Measurements from ENCODE around the gene SPHK1. TPM values are rescaled to one million over a fixed set of nuclear protein-coding genes. Genes with fewer than 3 reads are reported as not detected.

SPHK1 gene
- total and polyA plus RNA-seq, 2 donors (not counting 3 experiments of a cell fraction or from before 2014, with no cell fraction given): 85.6 to 97.4 TPM

DNA sequence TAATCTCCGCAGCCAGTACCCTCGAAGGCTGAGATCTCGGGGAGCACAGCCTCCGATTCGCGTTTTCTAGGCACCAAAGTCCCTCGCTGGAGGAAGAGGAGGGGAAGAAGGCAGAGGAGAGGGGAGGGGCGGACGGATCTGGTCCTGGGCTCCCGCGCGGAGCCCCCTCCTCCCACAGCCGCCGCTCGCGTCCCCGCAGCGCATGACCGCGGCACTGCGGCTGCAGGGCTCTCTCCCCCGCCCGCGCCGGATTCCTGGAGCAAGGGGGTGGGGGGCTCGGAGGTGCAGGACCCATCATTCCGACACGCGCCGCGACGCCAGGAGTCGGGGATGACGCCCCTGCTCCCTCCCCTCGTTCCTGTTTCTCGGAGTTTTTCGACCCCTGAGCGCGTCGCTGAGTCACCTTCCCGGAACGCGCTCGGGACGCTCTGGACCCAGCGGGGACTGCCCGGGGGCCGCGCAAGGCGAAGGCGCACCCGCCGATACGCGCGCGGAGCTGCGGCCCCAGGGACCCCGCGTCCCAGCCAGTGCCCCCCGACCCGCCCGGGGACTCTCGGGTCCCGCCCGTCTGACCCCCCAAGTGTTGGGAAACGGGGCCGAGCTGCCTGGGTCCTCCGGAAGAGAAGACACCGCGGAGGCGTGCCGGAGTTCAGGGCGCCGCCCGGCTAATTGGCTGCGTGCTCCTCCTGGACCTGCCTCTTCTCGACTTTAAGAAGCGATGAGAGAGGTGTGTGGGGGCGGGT, 1.4 kb upstream of the SPHK1 start:
- no peaks in the 10 kb centered on the region for H4K20me1 ChIP-seq (replicated peaks; ENCODE audit: control insufficient read depth, extremely low read depth, insufficient read depth, low read length)
- TF ChIP-seq FOS (IDR thresholded peaks at IDR 0.05; ENCODE audit: borderline replicate concordance, insufficient read depth, low read length) (peak; percentile 78), POLR2A (IDR thresholded peaks at IDR 0.05; ENCODE audit: low read depth, low read length) (peak; percentile 36), JUN (IDR thresholded peaks at IDR 0.05; ENCODE audit: borderline replicate concordance, insufficient read depth, insufficient read length, low read depth) (peak; percentile 8), EZH2 (IDR thresholded peaks at IDR 0.05; ENCODE audit: borderline replicate concordance, low read depth, low read length, severe bottlenecking) (no peak), POLR2AphosphoS5 (IDR thresholded peaks at IDR 0.05; ENCODE audit: insufficient read depth, low read depth, low read length) (peak; percentile 30), MYC (IDR thresholded peaks at IDR 0.05; ENCODE audit: low read depth, low read length) (no peak)
- TF ChIP-seq, protein P1, sequence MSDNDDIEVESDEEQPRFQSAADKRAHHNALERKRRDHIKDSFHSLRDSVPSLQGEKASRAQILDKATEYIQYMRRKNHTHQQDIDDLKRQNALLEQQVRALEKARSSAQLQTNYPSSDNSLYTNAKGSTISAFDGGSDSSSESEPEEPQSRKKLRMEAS (IDR thresholded peaks at IDR 0.05; ENCODE audit: insufficient read depth, insufficient read length): no peak
- TF ChIP-seq, protein P2, sequence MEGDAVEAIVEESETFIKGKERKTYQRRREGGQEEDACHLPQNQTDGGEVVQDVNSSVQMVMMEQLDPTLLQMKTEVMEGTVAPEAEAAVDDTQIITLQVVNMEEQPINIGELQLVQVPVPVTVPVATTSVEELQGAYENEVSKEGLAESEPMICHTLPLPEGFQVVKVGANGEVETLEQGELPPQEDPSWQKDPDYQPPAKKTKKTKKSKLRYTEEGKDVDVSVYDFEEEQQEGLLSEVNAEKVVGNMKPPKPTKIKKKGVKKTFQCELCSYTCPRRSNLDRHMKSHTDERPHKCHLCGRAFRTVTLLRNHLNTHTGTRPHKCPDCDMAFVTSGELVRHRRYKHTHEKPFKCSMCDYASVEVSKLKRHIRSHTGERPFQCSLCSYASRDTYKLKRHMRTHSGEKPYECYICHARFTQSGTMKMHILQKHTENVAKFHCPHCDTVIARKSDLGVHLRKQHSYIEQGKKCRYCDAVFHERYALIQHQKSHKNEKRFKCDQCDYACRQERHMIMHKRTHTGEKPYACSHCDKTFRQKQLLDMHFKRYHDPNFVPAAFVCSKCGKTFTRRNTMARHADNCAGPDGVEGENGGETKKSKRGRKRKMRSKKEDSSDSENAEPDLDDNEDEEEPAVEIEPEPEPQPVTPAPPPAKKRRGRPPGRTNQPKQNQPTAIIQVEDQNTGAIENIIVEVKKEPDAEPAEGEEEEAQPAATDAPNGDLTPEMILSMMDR (IDR thresholded peaks at IDR 0.05; ENCODE audit: extremely low read depth in 1 of 2, insufficient read depth in 1 of 2, low read depth in 1 of 2, low read length in 2 of 2): no peak
- peak overlapping the region; percentile 97 for H3K9ac ChIP-seq (replicated peaks; ENCODE audit: extremely low read depth, insufficient read depth, low read length)
- peak; percentile 74 for DNase-seq (ENCODE audit: low read depth, low spot score)
- H3K4me1 ChIP-seq (ENCODE audit: control insufficient read depth, extremely low read depth, insufficient read depth, low read length): peaks cover 29% of the 10 kb centered on the region
- peak overlapping the region; percentile 67 for H3K4me2 ChIP-seq (ENCODE audit: insufficient read depth, low read length)
- intact Hi-C loops (cut with micrococcal nuclease) (no loop called here), dilution Hi-C loops (cut with MboI; ENCODE audit: extremely low pct_ligation_motif_present, low sequenced_read_pairs) (no loop called here)
- peak overlapping the region; percentile 54 to 82 (median 65) for H3K4me3 ChIP-seq (replicated peaks in 1 of 3; ENCODE audit: insufficient read depth in 1 of 3, low read depth in 1 of 3, low read length in 3 of 3)
- H3K79me2 ChIP-seq (ENCODE audit: control insufficient read depth, insufficient read depth, low read length): peaks cover 35% of the 10 kb centered on the region
- POLR2A ChIA-PET: interaction anchor here (0.7 to 1.7 kb wide), 5 partner anchors 12 to 68 kb away, joined by 3 to 11 read pairs (median 4); partner anchors contain the start of gene PRPSAP1
- peak overlapping the region; percentile 97 for H3K27ac ChIP-seq (ENCODE audit: insufficient read depth, low read depth, low read length)
- H3K27me3 ChIP-seq (ENCODE audit: control insufficient read depth in 2 of 2, insufficient read depth in 2 of 2, low read length in 2 of 2): no peaks in the 10 kb centered on the region
- H2AFZ ChIP-seq (ENCODE audit: low read depth, low read length): peak overlapping the region; percentile 39
- peak; percentile 92 for FAIRE-seq
- H3K36me3 ChIP-seq (ENCODE audit: control insufficient read depth in 2 of 2, extremely low read depth in 1 of 2, insufficient read depth in 2 of 2, low read length in 2 of 2): no peaks in the 10 kb centered on the region
- no TSS peak for BruUV-seq (replicated peaks)
- CTCF ChIA-PET: interaction anchor here (0.5 to 8.1 kb wide), 8 partner anchors 13 to 518 kb away, joined by 3 to 106 read pairs (median 12); partner anchors contain the start of gene PRPSAP1
- H3K9me3 ChIP-seq (replicated peaks; ENCODE audit: control insufficient read depth, insufficient read depth, low read length): no peaks in the 10 kb centered on the region
- H3K9me1 ChIP-seq (replicated peaks; ENCODE audit: control insufficient read depth, extremely low read depth, insufficient read depth, low read length): no peaks in the 10 kb centered on the region

Data from endothelial cell of umbilical vein (primary cell).